Body of pancreas (tissue), 4 donors: ENCODE measurements around the gene CARNS1. TPM values are rescaled to one million over a fixed set of nuclear protein-coding genes. Genes with fewer than 3 reads are reported as not detected.

Experiments
- ATAC-seq: fragments of 150-250 bp; one replicate; pipeline ENCODE4 v1.9.1; 2016
- DNase-seq, 4 donors: peaks; one replicate each; pipeline ENCODE4 v3.0.0-alpha.2; 2019
- H3K27ac ChIP-seq, 4 donors: fragments of 200-600 bp; sonication (generic); 1 replicate in 3 of 4; 2 replicates in 1 of 4; pipeline versions ENCODE4 v1.5.1 to v1.6.1; 2016 to 2019; ENCODE audit warnings: mild to moderate bottlenecking in 1 of 4, mixed read lengths in 1 of 4, moderate library complexity in 1 of 4
- H3K27me3 ChIP-seq, 2 donors: fragments of 200-600 bp; sonication (generic); one replicate each; pipeline ENCODE4 v1.6.0; 2016; ENCODE audit warnings: mild to moderate bottlenecking in 1 of 2
- H3K36me3 ChIP-seq, 2 donors: fragments of 200-600 bp; sonication (generic); replicated peaks in 1 of 2; 2 replicates each; pipeline ENCODE4 v1.5.1; 2016; ENCODE audit warnings: low read depth in 2 of 2; ENCODE audit not compliant: insufficient read depth in 1 of 2
- H3K4me1 ChIP-seq: fragments of 200-600 bp; sonication (generic); one replicate; pipeline ENCODE4 v1.6.0; 2016
- H3K4me3 ChIP-seq, 2 donors: fragments of 200-600 bp; sonication (generic); 1 replicate in 1 of 2; 2 replicates in 1 of 2; pipeline ENCODE4 v1.5.1; 2016 to 2019
- H3K9me3 ChIP-seq, 3 donors: fragments of 200-600 bp; sonication (generic); 1 replicate in 2 of 3; 2 replicates in 1 of 3; pipeline ENCODE4 v1.5.1; 2016
- CTCF ChIP-seq, 7 experiments: fragments of 450-650 bp in 4 of 7; fragments of 200-600 bp in 3 of 7; sonication (generic) in 3 of 7; IDR thresholded peaks; one replicate each; pipeline ENCODE4 v1.5.1; 2016 to 2019; ENCODE audit warnings: antibody characterized with exemption in 7 of 7
- POLR2A ChIP-seq, 3 donors: fragments of 450-650 bp; IDR thresholded peaks; one replicate each; pipeline ENCODE4 v1.6.1; 2016; ENCODE audit warnings: antibody characterized with exemption in 3 of 3, mild to moderate bottlenecking in 2 of 3
- WGBS, 2 donors: methylation state at CpG; one replicate each; pipeline ENCODE4 v1.1.5; 2017; 5-methylcytosine and 5-hydroxymethylcytosine counted together
- intact Hi-C: fragments of 100-400 bp; cut with DNase I; formaldehyde crosslinking; loops from one replicate; pipeline ENCODE4 v1.15.1; 2023
- total RNA-seq, 2 donors: library from RNA; depleted of rRNA; stranded (reverse); fragments of >200 nt; gene quantifications; one replicate each; pipeline ENCODE4 v1.1.0, GENCODE V29; 2016

Gene CARNS1
- total RNA-seq, 2 donors from 2014 or later, result 2.1 to 2.6 TPM

- Histone ChIP-seq H3K4me3 (no peak overlapping the region), H3K27me3 (no peaks in the 10 kb centered on the region), H3K4me1 (peaks cover 5% of the 10 kb centered on the region), H3K36me3 (no peaks in the 10 kb centered on the region), H3K27ac (no peak overlapping the region), H3K9me3 (no peaks in the 10 kb centered on the region)
- intact Hi-C loops, result loop anchor here (5.0 kb wide), 2 partner anchors 32 to 102 kb away; no protein-coding TSS in a partner anchor
- no peak for DNase-seq
- ATAC-seq, result no peak
- WGBS, 2 donors, result 71 to 81% methylated on average over 13 to 22 of the region's 23 CpGs
- TF ChIP-seq CTCF (IDR thresholded peaks at IDR 0.05), result no peak
- no peak for TF ChIP-seq POLR2A (IDR thresholded peaks at IDR 0.05)
Measured at GRCh38 chr11:67379061-67380058, 36.1 kb upstream of the CARNS1 start.

GRCh38 chr11:67381244-67381972 lies 34.1 kb upstream of the CARNS1 start:
- Histone ChIP-seq H3K27me3 (no peaks in the 10 kb centered on the region), H3K4me1 (no peaks in the 10 kb centered on the region), H3K36me3 (no peaks in the 10 kb centered on the region), H3K4me3 (no peak overlapping the region), H3K9me3 (no peaks in the 10 kb centered on the region), H3K27ac (no peak overlapping the region)
- WGBS, 2 donors, result 59 to 67% methylated on average over 8 to 13 of the region's 13 CpGs
- TF ChIP-seq CTCF (IDR thresholded peaks at IDR 0.05) (no peak), POLR2A (IDR thresholded peaks at IDR 0.05) (no peak)
- ATAC-seq (no peak), DNase-seq (no peak)
- intact Hi-C loops, result loop anchor here (5.0 kb wide), 1 partner anchor 34 kb away; no protein-coding TSS in a partner anchor

- 37 to 40% methylated on average over 16 of the region's 16 CpGs for WGBS, 2 donors
- ATAC-seq, result peak; percentile 88
- intact Hi-C loops, result loop anchor here (5.0 kb wide), 1 partner anchor 35 kb away; no protein-coding TSS in a partner anchor
- H3K27ac ChIP-seq, result no peak overlapping the region
- no peaks in the 10 kb centered on the region for H3K4me1 ChIP-seq
- peak; percentile 82 to 85 (median 84) for DNase-seq
- TF ChIP-seq CTCF (IDR thresholded peaks at IDR 0.05) (peak; percentile 92 to 98 (median 97)), POLR2A (IDR thresholded peaks at IDR 0.05) (no peak)
- H3K4me3 ChIP-seq, result no peak overlapping the region
- H3K36me3 ChIP-seq, result no peaks in the 10 kb centered on the region
- H3K9me3 ChIP-seq, result no peaks in the 10 kb centered on the region
- H3K27me3 ChIP-seq, result no peaks in the 10 kb centered on the region
Measured at GRCh38 chr11:67382276-67383136, 33.0 kb upstream of the CARNS1 start.

GRCh38 chr11:67384851-67385366 lies 30.6 kb upstream of the CARNS1 start:
- H3K27me3 ChIP-seq, result no peaks in the 10 kb centered on the region
- intact Hi-C loops, result loop anchor here (5.0 kb wide), 2 partner anchors 38 to 123 kb away; no protein-coding TSS in a partner anchor
- DNase-seq (peak in 3 of 4 donors; percentile 58 to 70 (median 62)), ATAC-seq (peak; percentile 47)
- H3K36me3 ChIP-seq, result no peaks in the 10 kb centered on the region
- H3K4me1 ChIP-seq, result no peaks in the 10 kb centered on the region
- 46 to 50% methylated on average over 3 of the region's 3 CpGs for WGBS, 2 donors
- TF ChIP-seq CTCF (IDR thresholded peaks at IDR 0.05) (no peak), POLR2A (IDR thresholded peaks at IDR 0.05) (no peak)
- H3K9me3 ChIP-seq, result no peaks in the 10 kb centered on the region
- no peak overlapping the region for H3K4me3 ChIP-seq
- peak overlapping the region in 1 of 4 donors; percentile 35 for H3K27ac ChIP-seq
